ENCODE measurements around the gene KRT13. TPM values are rescaled to one million over a fixed set of nuclear protein-coding genes. Genes with fewer than 3 reads are reported as not detected.

The KRT13 gene
- total and polyA plus RNA-seq, 9 of the 15 experiments (the other 6 are each of a cell fraction or from before 2014, with no cell fraction given): 0.11 to 1.1 (median 0.24) TPM; not detected in 3

GRCh38 chr17:41521574-41522261 lies 16.3 kb upstream of the KRT13 start (continued):
- TF ChIP-seq ZNF431 (CRISPR knock-in tag; IDR thresholded peaks at IDR 0.05) (no peak), CHD4 (IDR thresholded peaks at IDR 0.05; ENCODE audit: insufficient read depth, insufficient replicate concordance, low read depth, low read length, poor library complexity, severe bottlenecking) (peak; percentile 86), SPI1 (IDR thresholded peaks at IDR 0.05; ENCODE audit: borderline replicate concordance, low read depth, low read length) (0 out of 2 replicates have a peak, but pooled peaks have one; percentile 37), ZEB2 (IDR thresholded peaks at IDR 0.05) (peak; percentile 56; the same call in 1 of the 2 replicates), IRF2 (CRISPR knock-in tag; IDR thresholded peaks at IDR 0.05) (no peak), ADNP (tag; IDR thresholded peaks at IDR 0.05) (0 out of 2 replicates have a peak, but pooled peaks have one; percentile 53), NFIC (IDR thresholded peaks at IDR 0.05) (no peak), ZKSCAN8 (CRISPR knock-in tag; IDR thresholded peaks at IDR 0.05) (no peak), ETV1 (tag; conservative IDR thresholded peaks at IDR 0.05; ENCODE audit: low read depth) (peak; percentile 72; the same call in 1 of the 2 replicates), EP300 (IDR thresholded peaks at IDR 0.05; ENCODE audit: low read length) (peak; percentile 66; the same call in 1 of the 2 replicates), ZNF398 (CRISPR knock-in tag; IDR thresholded peaks at IDR 0.05) (no peak), JUND (IDR thresholded peaks at IDR 0.05; ENCODE audit: borderline replicate concordance, low read depth, low read length) (peak; percentile 87), JUND (tag; IDR thresholded peaks at IDR 0.05; ENCODE audit: borderline replicate concordance, low read depth, low read length) (peak; percentile 88; the same call in 2 of the 3 replicates), ZBTB11 (CRISPR knock-in tag; IDR thresholded peaks at IDR 0.05) (peak in 1 of 3 experiments; percentile 50; a peak in 2 of 6 replicates), BCOR (IDR thresholded peaks at IDR 0.05) (peak; percentile 94), MAFG (tag; conservative IDR thresholded peaks at IDR 0.05) (peak; percentile 18; the same call in 1 of the 2 replicates), SMARCA4 (IDR thresholded peaks at IDR 0.05) (peak; percentile 69), ZNF24 (IDR thresholded peaks at IDR 0.05) (no peak), SMARCE1 (IDR thresholded peaks at IDR 0.05) (peak; percentile 73; the same call in 1 of the 2 replicates), MED1 (CRISPR knock-in tag; IDR thresholded peaks at IDR 0.05; ENCODE audit: borderline replicate concordance) (no peak), ETV5 (CRISPR knock-in tag; IDR thresholded peaks at IDR 0.05; ENCODE audit: low read depth) (peak; percentile 76; the same call in 1 of the 2 replicates)
